Skeletal muscle satellite cell (primary cell): ENCODE data around the gene ABCF3.

ENCODE experiments used
- H3K27me3 ChIP-seq: 2 replicates; pipeline ENCODE4 v1.7.0; 2013; ENCODE audit warnings: low read length; ENCODE audit not compliant: control insufficient read depth, insufficient read depth
- H3K36me3 ChIP-seq: 2 replicates; pipeline ENCODE4 v1.7.0; 2013; ENCODE audit warnings: mild to moderate bottlenecking, control low read depth, low read length; ENCODE audit not compliant: insufficient read depth
- H3K4me1 ChIP-seq: 2 replicates; pipeline ENCODE4 v1.7.0; 2013; ENCODE audit warnings: low read length; ENCODE audit not compliant: control insufficient read depth, insufficient read depth
- H3K4me2 ChIP-seq: 2 replicates; pipeline ENCODE4 v1.7.0; 2013; ENCODE audit warnings: mild to moderate bottlenecking, low read length
- H3K4me3 ChIP-seq: 2 replicates; pipeline ENCODE4 v1.7.0; 2013; ENCODE audit warnings: low read length
- H3K9ac ChIP-seq: 2 replicates; pipeline ENCODE4 v1.7.0; 2013; ENCODE audit warnings: mild to moderate bottlenecking, low read depth, low read length, moderate library complexity
- H3K9me3 ChIP-seq: replicated peaks from 2 replicates; pipeline ENCODE4 v1.7.0; 2013; ENCODE audit warnings: mild to moderate bottlenecking, control low read depth, low read length

The ABCF3 gene

GRCh38 chr3:184236636-184237035 is 50.6 kb downstream of the ABCF3 start:
- H3K4me3 ChIP-seq, result no peak overlapping the region
- H3K36me3 ChIP-seq, result no peaks in the 10 kb centered on the region
- H3K9ac ChIP-seq, result no peak overlapping the region
- H3K27me3 ChIP-seq, result peaks cover 29% of the 10 kb centered on the region
- H3K4me1 ChIP-seq, result peaks cover 8% of the 10 kb centered on the region
- H3K9me3 ChIP-seq, result no peaks in the 10 kb centered on the region
- no peak overlapping the region for H3K4me2 ChIP-seq

- Histone ChIP-seq H3K9me3 (no peaks in the 10 kb centered on the region), H3K27me3 (peaks cover 24% of the 10 kb centered on the region), H3K4me2 (no peak overlapping the region), H3K4me3 (no peak overlapping the region), H3K4me1 (peaks cover 8% of the 10 kb centered on the region), H3K36me3 (peaks cover 2% of the 10 kb centered on the region), H3K9ac (no peak overlapping the region)
These were observed 51.2 kb downstream of the ABCF3 start for GRCh38 chr3:184237211-184237610.

- Histone ChIP-seq H3K9me3 (no peaks in the 10 kb centered on the region), H3K4me1 (peaks cover 8% of the 10 kb centered on the region), H3K4me3 (no peak overlapping the region), H3K36me3 (peaks cover 8% of the 10 kb centered on the region), H3K27me3 (peaks cover 18% of the 10 kb centered on the region), H3K4me2 (no peak overlapping the region), H3K9ac (no peak overlapping the region)
These were observed 51.8 kb downstream of the ABCF3 start for GRCh38 chr3:184237807-184238206.

- H3K4me2 ChIP-seq, result no peak overlapping the region
- no peaks in the 10 kb centered on the region for H3K9me3 ChIP-seq
- H3K36me3 ChIP-seq, result peaks cover 10% of the 10 kb centered on the region
- H3K27me3 ChIP-seq, result peaks cover 14% of the 10 kb centered on the region
- no peak overlapping the region for H3K4me3 ChIP-seq
- H3K9ac ChIP-seq, result no peak overlapping the region
- peaks cover 8% of the 10 kb centered on the region for H3K4me1 ChIP-seq
These were observed 52.3 kb downstream of the ABCF3 start for GRCh38 chr3:184238246-184238818.

- peaks cover 3% of the 10 kb centered on the region for H3K4me1 ChIP-seq
- peaks cover 14% of the 10 kb centered on the region for H3K27me3 ChIP-seq
- no peaks in the 10 kb centered on the region for H3K9me3 ChIP-seq
- H3K9ac ChIP-seq, result no peak overlapping the region
- H3K4me3 ChIP-seq, result no peak overlapping the region
- H3K4me2 ChIP-seq, result no peak overlapping the region
- peaks cover 14% of the 10 kb centered on the region for H3K36me3 ChIP-seq
These were observed 53.2 kb downstream of the ABCF3 start for GRCh38 chr3:184239221-184239620.

GRCh38 chr3:184239708-184240107 is 53.7 kb downstream of the ABCF3 start:
- Histone ChIP-seq H3K4me2 (no peak overlapping the region), H3K4me3 (no peak overlapping the region), H3K9me3 (no peaks in the 10 kb centered on the region), H3K9ac (no peak overlapping the region), H3K36me3 (peaks cover 19% of the 10 kb centered on the region), H3K4me1 (no peaks in the 10 kb centered on the region), H3K27me3 (peaks cover 14% of the 10 kb centered on the region)

GRCh38 chr3:184240384-184241140 is 54.6 kb downstream of the ABCF3 start:
- peaks cover 26% of the 10 kb centered on the region for H3K36me3 ChIP-seq
- peaks cover 14% of the 10 kb centered on the region for H3K27me3 ChIP-seq
- H3K9ac ChIP-seq, result no peak overlapping the region
- no peak overlapping the region for H3K4me2 ChIP-seq
- no peaks in the 10 kb centered on the region for H3K4me1 ChIP-seq
- no peak overlapping the region for H3K4me3 ChIP-seq
- H3K9me3 ChIP-seq, result no peaks in the 10 kb centered on the region

- H3K9me3 ChIP-seq, result no peaks in the 10 kb centered on the region
- peaks cover 10% of the 10 kb centered on the region for H3K27me3 ChIP-seq
- H3K9ac ChIP-seq, result no peak overlapping the region
- no peaks in the 10 kb centered on the region for H3K4me1 ChIP-seq
- no peak overlapping the region for H3K4me2 ChIP-seq
- H3K36me3 ChIP-seq, result peaks cover 27% of the 10 kb centered on the region
- no peak overlapping the region for H3K4me3 ChIP-seq
These were observed 55.1 kb downstream of the ABCF3 start for GRCh38 chr3:184241141-184241446.

- Histone ChIP-seq H3K9me3 (no peaks in the 10 kb centered on the region), H3K4me1 (no peaks in the 10 kb centered on the region), H3K36me3 (peaks cover 27% of the 10 kb centered on the region), H3K4me2 (no peak overlapping the region), H3K27me3 (peaks cover 4% of the 10 kb centered on the region), H3K4me3 (no peak overlapping the region), H3K9ac (no peak overlapping the region)
These were observed 55.7 kb downstream of the ABCF3 start for GRCh38 chr3:184241447-184242296.

- Histone ChIP-seq H3K27me3 (peaks cover 4% of the 10 kb centered on the region), H3K9ac (no peak overlapping the region), H3K4me1 (no peaks in the 10 kb centered on the region), H3K4me3 (no peak overlapping the region), H3K4me2 (no peak overlapping the region), H3K9me3 (no peaks in the 10 kb centered on the region), H3K36me3 (peaks cover 27% of the 10 kb centered on the region)
These were observed 56.3 kb downstream of the ABCF3 start for GRCh38 chr3:184242297-184242685.
